GM21528 (cell line): Measurements from ENCODE around the gene ANKS3.
"Not testable (repeated sequence)": the region's sequence is repeated elsewhere in the genome, so short reads cannot be mapped to it uniquely, and the experiment has no call there.

Source experiments
- ATAC-seq: cut with Tn5 transposase; IDR thresholded peaks from one replicate; pipeline ENCODE4 v1.9.1; 2021; ENCODE audit warnings: mild to moderate bottlenecking, moderate library complexity; ENCODE audit not compliant: unreplicated experiment, low FRiP score

ANKS3 gene

DNA sequence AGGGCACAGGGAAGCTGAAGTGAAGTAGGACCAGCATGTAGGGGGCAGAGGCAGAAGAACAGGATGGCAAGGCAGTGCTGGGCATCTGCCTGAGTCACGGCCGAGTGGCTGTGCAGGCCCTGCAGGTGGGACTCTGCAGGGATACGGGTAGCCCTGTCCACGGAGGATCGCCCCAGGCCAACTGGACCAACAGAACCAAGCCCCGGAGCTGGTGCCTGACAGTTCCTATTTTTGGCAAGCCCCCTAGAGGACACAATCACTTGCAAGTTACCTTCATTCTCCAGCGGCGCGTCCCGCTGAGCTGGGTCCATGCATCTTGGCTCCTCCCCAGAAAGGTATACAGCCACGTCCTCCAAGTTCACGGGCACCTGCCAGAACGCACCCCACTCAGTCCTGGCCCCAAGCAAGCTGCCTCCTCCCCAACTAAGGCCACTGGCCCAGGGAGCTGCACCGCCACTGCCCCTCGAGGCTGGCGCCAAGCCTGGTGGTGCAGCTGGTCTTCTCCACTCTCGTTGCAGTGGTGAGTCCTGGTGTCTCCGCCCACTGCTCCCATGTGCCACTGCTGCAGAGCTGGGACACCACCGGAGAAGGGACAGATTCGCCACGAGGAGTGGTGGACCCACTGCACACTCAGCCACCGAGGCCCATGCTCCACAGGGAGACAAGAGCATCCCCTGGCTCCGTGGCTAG, 26.3 kb upstream of the ANKS3 start:
- no peak for ATAC-seq

DNA sequence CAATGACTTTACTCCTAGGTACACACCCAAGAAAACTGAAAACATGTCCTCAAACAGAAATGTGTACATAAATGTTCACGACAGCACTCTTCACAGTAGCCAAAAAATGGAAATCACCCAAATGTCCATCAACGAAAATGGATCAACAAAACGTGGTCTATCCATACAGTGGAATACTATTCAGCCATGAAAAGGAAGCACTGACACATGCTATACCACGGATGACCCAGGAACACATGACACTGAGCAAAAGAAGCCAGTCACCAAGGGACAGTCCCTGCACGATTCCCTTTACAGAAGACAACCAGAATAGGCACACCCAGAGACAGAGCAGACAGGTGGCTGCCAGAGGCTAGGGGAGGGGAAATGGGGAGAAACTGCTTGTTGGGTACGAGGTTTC, 21.6 kb upstream of the ANKS3 start:
- no peak for ATAC-seq

DNA sequence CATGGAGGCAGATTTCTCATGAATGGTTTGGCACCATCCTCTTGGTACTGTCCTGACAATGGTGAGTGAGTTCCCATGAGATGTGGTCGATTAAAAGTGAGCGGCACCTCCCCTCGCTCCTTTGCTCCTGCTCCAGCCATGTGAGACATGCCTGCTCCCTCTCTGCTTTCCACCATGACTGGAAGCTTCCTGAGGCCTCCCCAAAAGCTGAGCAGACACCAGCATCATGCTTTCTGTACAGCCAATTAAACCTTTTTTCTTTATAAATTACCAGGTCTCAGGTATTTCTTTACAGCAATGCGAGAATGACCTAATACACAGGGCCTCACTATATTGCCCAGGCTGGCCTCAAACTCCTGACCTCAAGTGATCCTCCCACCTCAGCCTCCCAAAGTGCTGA, 20.8 kb upstream of the ANKS3 start:
- no peak for ATAC-seq

DNA sequence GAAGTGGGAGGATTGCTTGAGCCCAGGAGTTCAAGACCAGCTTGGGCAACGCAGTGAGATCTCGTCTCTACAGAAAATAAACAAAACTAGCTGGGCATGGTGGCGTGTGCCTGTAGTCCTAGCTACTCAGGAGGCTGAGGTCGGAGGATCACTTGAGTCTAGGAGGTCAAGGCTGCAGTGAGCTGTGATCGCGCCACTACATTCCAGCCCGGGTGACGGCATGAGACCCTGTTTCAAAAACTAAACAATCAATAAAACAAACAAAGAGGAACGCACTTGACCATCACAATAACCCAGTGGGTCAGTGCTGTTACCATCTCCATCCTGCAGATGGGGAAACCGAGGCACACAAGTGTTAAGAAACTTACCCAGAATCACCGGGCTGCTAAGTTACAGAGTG, 19.2 kb upstream of the ANKS3 start:
- no peak for ATAC-seq

DNA sequence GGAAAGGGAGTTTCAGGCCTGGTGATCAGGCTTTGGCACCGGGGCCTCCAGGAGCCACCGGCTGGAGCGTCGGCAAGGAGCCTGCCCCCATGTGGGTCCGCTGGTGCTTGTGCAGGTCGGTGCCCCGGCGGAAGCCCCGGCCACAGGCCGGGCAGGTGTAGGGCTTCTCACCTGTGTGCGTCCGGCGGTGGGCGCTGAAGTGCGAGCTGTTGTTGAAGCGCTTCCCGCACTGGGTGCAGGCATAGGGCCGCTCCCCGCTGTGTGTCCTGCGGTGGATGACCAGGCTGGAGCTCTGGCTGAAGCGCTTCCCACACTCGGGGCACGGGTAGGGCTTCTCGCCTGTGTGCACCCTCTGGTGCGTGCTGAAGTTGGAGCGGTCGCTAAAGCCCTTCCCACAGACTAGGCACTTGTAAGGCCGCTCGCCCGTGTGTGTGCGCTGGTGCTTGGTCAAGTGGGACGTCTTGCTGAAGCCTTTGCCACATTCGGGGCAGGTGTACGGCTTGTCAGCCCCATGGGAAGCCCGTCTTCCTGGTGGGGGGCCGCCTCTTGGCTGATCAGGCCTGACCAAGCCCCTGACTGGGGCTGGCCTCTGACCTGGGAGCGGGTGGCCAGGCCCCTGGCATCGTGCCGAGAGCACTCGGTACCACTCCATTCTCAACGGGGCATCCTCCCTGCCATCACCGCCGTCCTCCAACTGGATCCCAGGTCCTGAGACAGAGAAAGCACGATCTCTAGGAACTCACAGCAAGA, 18.5 kb upstream of the ANKS3 start:
- no peak for ATAC-seq

DNA sequence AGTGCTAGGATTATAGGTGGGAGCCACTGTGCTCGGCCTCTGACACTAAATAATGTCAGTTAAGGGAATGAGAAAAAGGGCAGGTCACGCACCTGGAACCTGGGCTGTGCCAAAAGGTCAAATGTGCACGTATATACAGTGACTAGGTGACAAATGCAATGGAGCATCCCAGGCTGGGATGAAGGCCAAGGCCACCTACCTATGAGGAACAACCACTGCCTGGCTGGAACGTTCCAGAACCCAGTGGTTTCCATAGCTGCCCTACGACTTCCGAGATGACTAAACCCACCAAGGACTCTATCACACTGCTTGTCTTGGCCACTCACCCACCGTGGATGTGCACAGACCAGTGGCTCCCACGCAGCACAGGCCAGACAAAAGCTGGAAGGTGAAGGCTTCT, 16.8 kb upstream of the ANKS3 start:
- ATAC-seq = no peak

DNA sequence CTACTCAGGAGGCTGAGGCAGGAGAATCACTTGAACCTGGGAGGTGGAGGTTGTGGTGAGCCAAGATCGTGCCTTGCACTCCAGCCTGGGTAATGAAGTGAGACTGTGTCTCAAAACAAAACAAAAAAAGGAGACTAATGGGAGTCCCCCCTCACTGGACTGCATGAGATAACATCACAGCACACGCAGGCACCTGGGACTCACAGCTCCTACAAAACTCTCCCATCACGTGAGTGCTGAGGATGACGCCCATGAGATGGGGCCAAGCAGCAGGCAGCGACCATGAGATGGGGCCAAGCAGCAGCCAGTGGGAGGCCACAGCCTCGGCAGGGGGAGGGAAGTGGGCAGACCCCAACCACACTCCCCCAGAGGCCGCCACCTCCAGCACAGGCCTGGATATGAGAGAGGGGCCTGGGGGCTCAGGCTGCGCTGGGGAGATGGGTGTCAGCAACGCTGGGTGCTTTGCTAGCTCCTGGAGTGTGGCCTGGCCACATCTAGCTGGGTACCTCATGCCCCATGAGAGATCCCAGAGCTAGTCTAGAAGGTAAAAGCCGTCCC, 15.7 kb upstream of the ANKS3 start:
- no peak for ATAC-seq

DNA sequence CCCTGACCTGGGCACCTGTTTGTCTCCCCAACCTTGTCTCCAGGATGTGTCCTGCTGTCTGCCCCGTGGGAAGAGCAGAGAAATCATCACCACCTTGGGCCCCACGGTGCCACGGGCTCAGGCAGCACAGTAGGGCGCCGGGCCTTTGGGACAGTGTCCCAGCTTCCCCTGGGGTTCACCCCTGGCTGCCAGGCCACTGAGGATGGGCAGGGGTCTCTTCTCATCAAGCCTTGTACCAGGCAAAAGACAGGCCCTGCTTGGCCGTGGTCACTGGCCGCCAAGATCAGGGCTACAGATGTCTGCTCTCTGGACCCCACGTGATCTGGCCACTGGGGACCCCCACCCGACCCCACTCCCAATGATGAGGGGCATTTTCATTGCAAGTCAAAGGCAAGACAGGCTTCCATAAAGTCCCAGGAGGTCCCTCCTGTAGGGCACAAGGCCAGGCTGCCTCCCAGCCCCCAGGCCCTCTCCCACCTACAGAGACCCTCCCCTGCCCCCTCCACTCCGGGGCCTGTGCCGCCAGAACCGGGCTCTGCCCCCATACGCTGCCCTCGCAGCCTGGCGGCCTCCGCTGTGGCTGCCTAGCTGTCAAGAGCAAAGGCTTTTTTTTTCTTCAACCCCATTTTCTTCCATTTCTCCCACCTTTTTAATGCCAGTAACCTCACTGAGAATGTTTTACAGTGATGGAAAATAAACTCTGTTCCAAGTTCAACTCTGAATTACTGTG, 14.8 kb upstream of the ANKS3 start:
- ATAC-seq = no peak

DNA sequence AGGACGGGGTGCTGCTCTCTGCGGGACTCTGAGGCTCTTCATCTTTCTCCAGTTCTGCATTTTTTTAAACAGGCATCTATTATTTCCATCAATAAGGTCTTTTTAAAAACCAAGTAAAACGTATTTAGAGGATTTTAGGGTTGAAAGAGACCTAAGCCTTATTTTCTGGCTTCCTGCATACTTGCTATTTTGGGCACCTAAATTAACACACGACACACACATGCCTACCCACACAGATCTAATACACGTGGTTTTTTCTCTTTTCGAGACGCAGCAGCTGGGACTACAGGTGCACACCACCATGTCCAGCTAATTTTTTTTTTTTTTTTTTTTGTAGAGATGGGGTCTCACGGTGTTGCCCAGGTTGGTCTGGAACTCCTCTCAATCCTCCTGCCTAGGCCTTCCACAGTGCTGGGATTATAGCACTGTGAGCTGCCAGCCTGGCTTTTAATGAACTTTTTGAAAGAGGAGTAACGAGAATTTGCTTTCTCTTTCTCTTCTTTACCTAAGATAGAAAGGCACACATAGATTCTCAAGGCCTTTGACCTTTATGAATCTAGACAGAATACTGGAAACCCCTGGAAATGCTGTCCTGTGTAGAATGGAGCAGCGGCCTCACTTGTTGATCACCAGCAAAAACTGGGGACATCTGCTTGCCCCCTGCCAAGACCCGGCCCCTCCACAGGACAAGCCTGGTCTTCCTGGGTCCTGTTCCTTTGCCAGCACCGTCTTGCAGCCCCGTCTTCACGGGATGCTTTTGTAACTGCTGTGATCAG, 14.0 kb upstream of the ANKS3 start:
- no peak for ATAC-seq

DNA sequence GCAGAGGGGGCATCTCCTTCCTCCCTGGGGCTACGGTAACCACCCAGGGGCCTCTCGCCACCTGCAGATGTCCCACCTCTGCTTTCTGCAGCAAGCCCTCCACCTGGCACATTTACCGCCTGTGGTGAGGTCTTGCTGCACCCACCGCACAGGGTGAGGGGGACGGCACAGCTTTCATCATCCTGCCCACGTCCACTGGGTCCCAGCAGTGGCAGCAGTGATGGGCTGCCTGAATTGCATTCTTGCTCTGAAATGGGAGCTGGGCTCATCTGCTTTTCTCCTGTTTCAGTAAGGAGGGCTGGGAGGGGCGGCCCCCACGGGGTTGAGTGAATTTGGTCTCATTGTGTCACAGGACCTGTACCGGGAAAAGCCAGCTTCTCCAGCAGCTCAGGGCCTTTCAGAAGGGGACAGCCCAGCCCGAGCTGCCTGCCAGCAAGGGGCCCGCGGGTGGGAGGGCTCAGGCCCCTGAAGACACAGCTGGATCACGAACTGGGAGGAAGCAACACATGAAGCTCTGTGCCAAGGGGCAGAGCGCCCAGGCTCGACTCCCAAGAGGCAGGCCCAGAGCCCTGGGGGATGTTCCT, 13.0 kb upstream of the ANKS3 start:
- no peak for ATAC-seq

DNA sequence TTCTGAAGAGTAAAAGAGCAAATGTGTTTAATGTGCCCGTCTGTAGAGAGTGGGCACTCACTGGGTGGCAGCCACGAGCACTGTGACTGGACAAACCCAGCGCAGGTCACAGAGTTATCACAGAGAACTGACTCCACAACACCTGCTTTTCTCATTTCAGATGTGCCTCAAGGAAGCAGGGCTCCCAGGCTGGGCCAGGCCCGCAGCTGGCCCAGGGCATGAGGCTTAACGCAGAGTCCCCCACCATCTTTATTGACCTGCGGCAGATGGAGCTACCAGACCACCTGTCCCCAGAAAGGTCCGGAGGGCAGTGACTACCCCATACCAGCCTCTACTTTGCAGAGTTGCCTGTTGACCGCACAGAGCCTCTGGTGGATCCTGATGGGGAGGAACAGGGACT, 12.1 kb upstream of the ANKS3 start:
- no peak for ATAC-seq

DNA sequence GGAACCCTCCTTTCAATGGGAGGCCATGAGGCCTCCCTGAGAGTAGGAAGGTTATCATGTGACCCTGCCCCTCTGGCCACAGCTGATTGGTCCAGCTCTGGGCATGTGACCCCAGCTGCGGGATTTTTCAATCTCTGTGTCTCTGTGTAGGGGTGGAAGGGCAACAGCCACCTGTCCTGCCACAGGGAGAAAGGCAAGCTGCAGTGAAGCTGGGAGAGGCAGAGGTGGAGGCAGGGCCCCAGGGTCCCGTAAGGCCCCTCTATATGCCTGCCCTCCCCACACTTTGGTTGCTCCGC, 11.2 kb upstream of the ANKS3 start:
- no peak for ATAC-seq

DNA sequence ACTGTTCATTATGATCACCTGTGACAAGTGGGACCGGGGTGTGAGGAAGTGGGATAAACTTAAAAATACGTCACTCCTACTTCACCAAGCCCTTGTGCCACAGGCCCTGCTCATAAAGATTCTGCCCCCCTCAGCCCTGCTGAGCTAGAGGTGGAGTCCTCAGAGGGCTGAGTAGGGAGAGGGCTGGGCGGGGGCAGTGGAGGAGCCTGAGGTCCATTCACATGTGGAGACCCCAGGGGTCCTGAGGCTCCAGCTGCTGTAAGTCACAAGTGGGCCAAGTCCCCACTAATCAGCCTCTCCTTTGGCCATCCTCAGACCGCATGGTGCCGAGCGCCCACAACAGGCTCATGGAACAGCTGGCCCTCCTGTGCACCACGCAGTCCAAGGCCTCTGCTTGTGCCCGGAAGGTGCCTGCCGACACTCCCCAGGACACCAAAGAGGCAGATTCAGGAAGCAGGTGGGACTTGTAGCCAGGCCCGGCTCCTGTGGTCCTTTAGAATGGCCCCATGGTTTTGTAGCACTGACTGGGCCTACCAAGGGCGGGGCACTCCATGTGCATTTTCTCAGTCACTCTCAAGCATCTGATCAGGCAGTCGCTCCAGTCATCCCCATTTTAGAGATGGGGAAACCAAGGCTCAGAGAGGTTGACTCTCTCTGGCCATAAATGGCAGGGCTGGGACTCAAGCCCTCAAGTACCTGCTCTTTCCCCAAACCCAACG, 10.6 kb upstream of the ANKS3 start:
- no peak for ATAC-seq

DNA sequence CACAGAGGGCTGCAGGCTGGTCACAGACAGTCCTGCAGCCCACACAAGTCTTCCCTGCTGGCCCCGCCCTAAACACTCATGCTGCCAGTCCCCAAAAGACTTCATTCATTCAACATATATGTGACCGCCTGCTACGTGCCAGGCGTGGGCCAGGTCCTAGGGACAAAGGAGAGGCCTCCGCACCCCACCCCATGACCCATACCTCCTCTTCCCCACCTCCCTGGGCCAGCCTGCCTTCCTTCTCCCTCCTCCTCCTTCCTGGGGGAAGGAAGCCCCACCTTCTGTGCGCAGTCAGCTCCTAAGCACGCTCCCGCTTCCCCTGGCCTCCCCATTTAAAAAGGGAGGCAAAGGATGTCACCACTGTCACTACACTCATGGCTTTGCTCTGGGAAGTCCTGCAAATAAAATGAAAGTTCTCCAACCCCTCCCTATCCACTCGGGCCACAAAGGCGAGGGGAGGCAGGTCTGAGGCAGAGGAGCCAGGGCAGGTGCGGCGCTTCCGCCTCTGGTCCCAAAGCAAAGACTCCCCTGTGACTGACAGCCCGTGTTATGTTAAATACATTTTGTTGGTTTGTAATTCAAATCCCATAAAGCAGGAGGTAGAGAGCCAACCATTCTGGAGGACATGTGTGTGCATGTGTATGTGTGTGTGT, 9.3 kb upstream of the ANKS3 start:
- ATAC-seq = no peak

DNA sequence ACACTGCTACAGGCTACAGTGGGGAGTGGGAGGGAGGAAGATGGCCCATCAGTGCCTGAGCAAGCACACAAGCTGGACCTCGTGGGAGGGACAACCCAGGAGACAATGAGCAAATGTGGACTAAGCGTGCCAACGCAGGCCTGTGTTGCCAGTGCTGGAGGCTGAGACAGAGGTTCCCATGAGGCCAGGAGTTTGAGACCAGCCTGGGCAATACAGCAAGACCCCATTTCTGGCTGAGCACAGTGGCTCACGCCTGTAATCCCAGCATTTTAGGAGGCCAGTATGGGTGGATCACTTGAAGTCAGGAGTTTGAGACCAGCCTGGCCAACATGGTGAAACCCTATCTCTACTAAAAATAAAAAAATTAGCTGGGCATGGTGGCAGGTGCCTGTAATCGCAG, 4.3 kb upstream of the ANKS3 start:
- ATAC-seq = not testable (repeated sequence)

DNA sequence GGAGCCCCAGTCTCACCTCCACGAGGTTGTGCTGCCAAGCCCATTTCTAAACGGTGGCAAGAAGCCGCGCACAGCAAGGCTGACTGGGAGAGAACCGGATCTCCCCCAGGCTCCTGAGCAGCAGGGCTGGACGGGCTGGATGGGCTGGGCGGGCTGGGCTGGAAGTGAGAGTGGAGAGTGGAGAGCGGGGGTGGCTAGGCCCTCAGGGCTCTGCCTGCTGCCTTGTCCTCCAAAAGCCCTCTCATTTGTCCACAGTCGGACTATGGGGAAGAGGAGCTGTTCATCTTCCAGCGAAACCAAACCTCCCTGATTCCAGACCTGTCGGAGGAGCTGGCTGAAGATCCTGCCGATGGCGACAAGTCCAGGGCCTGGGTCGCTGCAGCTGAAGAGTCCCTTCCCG, 3.5 kb upstream of the ANKS3 start:
- no peak for ATAC-seq

DNA sequence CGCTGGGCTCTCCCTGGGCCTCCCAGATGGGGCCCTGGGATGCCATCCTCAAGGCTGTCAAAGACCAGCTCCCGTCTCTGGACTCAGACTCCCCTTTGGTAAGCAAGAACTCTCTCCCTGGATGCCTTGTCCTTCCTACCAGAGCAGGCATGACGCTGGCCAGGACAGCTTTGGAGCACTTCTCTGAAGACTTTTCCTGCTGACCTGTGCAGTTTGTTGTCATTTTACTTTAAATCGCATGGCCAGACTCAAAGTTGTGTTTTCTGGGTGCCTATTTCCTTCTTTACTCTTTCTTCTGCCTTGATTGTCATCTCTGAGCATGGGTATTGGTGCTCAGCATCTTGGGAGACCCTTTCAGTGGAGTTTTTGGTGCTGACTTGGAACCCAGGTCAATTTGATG, 2.5 kb upstream of the ANKS3 start:
- ATAC-seq = no peak

DNA sequence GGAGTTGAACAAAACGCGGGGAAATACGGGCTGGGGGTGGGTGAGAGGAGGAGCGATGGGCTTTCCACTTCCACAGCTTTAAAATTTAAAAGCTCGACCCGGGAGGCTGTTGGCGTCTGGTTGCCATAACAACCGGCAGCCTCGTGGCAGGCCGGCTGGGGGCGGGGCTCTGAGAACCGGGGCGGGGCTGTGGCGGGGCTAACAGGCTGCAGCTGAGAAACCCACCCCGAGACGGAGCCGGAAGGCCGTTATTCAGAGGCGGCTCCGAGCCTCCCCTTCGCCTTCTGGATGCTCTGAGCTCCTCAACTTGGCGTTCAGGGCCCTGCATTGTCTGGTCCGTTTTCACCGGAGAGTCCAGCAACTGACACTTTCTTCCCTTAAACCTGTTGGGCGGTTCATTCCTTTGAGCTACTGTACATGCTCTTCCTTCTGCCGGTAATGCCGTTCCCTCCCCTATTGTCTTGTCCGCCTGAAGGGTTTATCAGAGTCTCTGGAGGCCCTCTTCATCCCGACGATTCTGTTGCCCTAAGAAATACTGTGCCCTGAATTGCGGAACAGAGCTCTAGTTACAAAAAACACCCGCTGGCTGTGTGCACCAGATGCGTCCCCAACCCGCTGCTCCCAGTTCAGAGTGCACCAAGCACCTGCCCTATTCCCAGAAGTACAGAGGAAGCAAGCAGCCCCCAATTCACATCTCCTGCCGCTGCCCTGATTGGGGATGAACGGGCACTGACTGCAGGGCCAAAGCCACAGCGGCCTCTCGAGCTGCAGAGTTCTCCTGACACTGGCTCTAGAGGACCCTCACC, 862 bp upstream of the ANKS3 start:
- peak; percentile 66 for ATAC-seq

DNA sequence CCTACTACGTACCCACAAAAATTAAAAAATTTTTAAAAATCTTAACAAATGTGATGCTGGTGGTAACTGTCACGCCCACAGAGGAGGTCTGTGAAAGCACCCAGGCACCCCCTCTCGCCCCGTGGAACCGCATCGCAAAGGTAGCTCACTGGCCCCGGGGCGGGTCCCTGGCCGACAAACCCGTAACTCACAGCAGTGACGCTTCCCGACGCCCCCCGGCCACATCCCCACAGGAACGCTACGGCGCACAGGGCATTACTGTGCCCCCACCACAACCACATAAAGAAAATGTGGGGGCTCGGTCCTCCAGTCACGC, 366 bp downstream of the ANKS3 start:
- peak; percentile 7 for ATAC-seq
